GM12801 (cell line): ENCODE measurements around the gene HEYL.

Experiments used
- TF ChIP-seq, protein P1 (sequence below): IDR thresholded peaks from one replicate; pipeline ENCODE4 v1.5.1; 2011; ENCODE audit warnings: control low read depth; ENCODE audit not compliant: insufficient read length; ENCODE audit errors: extremely low read depth

The HEYL gene

DNA sequence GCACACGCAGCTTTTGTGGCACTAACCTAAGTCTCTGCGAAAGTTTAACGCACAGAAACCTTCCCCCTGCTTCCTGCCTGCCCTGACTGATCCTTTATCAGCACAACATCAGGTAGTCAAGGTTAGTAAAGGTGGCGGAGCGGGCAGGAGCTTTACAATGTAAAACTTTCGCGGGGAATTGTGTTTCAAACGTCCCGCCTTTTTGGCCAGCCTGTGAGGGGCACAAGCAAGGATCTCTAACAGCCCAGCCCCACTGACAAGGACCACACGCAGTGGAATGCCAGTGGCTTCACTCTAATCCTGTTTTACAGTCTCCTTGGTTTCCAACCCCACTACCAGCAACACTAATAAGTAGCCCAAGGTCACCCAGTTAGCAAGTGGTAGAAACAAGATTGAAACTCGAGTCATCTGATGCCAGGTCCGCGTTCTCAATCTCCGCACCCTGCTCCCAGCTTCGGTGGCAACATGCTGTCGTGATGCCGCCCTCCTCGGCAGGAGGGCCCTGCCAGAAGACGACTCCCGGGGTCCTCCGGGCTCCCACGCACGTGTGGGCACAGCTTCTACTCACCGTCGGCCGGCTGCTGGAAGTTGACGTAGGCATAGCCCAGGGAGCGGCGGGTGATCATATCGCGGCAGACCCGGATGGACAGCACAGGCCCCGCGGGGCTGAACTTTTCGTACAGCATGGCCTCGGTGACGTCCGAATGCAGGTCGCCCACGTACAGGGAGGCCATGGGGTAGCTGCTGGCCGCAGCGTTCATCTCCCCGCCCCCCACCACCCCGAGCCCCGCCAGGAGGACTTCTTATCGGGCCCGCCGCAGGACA lies 64.0 kb downstream of the HEYL start:
- TF ChIP-seq, protein P1, sequence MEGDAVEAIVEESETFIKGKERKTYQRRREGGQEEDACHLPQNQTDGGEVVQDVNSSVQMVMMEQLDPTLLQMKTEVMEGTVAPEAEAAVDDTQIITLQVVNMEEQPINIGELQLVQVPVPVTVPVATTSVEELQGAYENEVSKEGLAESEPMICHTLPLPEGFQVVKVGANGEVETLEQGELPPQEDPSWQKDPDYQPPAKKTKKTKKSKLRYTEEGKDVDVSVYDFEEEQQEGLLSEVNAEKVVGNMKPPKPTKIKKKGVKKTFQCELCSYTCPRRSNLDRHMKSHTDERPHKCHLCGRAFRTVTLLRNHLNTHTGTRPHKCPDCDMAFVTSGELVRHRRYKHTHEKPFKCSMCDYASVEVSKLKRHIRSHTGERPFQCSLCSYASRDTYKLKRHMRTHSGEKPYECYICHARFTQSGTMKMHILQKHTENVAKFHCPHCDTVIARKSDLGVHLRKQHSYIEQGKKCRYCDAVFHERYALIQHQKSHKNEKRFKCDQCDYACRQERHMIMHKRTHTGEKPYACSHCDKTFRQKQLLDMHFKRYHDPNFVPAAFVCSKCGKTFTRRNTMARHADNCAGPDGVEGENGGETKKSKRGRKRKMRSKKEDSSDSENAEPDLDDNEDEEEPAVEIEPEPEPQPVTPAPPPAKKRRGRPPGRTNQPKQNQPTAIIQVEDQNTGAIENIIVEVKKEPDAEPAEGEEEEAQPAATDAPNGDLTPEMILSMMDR: no peak

DNA sequence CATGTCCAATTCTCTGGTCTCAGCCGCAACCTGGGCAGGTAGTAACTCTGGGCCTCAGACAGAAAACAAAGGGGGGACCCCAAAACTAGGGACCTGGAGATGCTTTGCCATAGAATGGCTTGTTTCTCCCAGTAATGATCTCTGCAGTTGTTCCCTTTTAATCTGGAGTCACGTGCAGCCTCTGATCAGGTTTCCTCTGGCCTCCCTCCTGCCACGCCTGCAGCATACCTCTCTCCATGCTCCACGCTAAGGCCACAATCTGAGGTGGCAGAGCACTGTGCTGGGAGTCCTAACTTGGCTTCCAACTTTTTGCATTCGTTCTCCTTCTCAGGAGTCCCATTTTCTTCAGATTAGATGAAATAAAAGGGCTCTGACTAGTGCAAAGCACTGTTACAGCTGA lies 64.8 kb downstream of the HEYL start:
- TF ChIP-seq, protein P1: no peak
